ENCODE measurements around the gene CDC40. TPM values are rescaled to one million over a fixed set of nuclear protein-coding genes. Genes with fewer than 3 reads are reported as not detected.

The CDC40 gene
- total and polyA plus RNA-seq, 9 of the 15 experiments (the other 6 are each of a cell fraction or from before 2014, with no cell fraction given): 9.7 to 26.3 (median 15.7) TPM

DNA sequence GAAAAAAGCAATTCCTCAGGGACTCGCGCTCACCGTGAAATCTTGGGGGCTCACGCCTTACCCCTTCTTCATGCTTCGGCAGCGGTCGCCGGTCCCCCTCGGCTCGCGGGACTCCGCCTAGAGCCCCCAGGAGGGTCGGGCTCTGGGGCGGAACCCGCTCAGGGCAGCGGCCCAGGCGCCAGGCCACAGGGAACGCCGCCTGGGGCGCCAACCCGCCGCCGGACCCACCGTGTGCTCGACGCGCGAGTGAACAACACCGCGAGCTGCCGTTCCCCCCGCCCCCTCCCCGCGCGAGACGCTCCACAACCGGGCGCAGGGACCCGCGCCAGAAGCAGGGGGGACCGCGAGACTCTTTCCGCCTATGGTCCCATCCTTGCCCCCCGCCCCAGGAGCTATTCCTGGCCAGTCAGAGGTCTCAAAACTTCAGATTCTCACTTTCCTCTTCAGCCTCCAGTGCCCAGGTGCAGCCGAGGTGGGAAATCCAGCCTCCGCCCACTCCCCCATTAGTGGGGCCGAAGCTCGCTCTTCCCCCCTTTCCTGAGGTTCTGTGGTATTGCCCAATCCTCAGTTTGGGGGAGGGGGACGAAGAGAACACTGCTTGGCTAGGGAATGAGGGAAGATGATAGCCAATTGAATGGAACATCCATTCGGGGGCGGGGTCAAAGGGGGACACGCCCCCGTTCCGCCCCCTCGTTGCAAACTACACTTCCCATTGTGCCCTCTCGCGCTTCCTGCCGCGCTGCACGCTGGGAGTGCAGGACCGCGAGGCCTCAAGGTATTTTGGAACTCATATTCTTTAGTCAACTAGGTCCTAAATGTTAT is 610 bp upstream of the CDC40 start, which contains the start of gene WASF1 (continued):
- TF ChIP-seq, protein P1, sequence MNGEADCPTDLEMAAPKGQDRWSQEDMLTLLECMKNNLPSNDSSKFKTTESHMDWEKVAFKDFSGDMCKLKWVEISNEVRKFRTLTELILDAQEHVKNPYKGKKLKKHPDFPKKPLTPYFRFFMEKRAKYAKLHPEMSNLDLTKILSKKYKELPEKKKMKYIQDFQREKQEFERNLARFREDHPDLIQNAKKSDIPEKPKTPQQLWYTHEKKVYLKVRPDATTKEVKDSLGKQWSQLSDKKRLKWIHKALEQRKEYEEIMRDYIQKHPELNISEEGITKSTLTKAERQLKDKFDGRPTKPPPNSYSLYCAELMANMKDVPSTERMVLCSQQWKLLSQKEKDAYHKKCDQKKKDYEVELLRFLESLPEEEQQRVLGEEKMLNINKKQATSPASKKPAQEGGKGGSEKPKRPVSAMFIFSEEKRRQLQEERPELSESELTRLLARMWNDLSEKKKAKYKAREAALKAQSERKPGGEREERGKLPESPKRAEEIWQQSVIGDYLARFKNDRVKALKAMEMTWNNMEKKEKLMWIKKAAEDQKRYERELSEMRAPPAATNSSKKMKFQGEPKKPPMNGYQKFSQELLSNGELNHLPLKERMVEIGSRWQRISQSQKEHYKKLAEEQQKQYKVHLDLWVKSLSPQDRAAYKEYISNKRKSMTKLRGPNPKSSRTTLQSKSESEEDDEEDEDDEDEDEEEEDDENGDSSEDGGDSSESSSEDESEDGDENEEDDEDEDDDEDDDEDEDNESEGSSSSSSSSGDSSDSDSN (IDR thresholded peaks at IDR 0.05; ENCODE audit: borderline replicate concordance in 1 of 2, low read depth in 2 of 2, low read length in 2 of 2): no peak
- TF ChIP-seq MTA1 (IDR thresholded peaks at IDR 0.05; ENCODE audit: borderline replicate concordance): peak; percentile 52; the same call in 1 of the 2 replicates
- no peak for TF ChIP-seq CLOCK (CRISPR knock-in tag; IDR thresholded peaks at IDR 0.05; ENCODE audit: borderline replicate concordance)
- TF ChIP-seq NR3C1 (CRISPR knock-in tag; IDR thresholded peaks at IDR 0.05): 0 out of 2 replicates have a peak, but pooled peaks have one; percentile 20
- TF ChIP-seq CCNT2 (IDR thresholded peaks at IDR 0.05; ENCODE audit: borderline replicate concordance, extremely low read depth, insufficient read length, low read depth, low read length): peak; percentile 24
- TF ChIP-seq ZNF431 (CRISPR knock-in tag; IDR thresholded peaks at IDR 0.05): 0 out of 2 replicates have a peak, but pooled peaks have one; percentile 20
- peak; percentile 97 for TF ChIP-seq CEBPB (tag; IDR thresholded peaks at IDR 0.05)
- peak; percentile 61 to 67 for TF ChIP-seq NRF1 (conservative IDR thresholded peaks at IDR 0.05 in 1 of 2, IDR thresholded peaks at IDR 0.05 in 1 of 2)
- no peak for TF ChIP-seq SMAD1 (IDR thresholded peaks at IDR 0.05; ENCODE audit: low read depth, low read length, partially characterized antibody)
- TF ChIP-seq PHF20 (IDR thresholded peaks at IDR 0.05; ENCODE audit: partially characterized antibody): peak; percentile 34
- no peak for TF ChIP-seq ZNF253 (CRISPR knock-in tag; conservative IDR thresholded peaks at IDR 0.05)
- TF ChIP-seq, protein P2, sequence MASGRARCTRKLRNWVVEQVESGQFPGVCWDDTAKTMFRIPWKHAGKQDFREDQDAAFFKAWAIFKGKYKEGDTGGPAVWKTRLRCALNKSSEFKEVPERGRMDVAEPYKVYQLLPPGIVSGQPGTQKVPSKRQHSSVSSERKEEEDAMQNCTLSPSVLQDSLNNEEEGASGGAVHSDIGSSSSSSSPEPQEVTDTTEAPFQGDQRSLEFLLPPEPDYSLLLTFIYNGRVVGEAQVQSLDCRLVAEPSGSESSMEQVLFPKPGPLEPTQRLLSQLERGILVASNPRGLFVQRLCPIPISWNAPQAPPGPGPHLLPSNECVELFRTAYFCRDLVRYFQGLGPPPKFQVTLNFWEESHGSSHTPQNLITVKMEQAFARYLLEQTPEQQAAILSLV (tag; IDR thresholded peaks at IDR 0.05): peak; percentile 15; the same call in 1 of the 2 replicates
- TF ChIP-seq RCOR1 (IDR thresholded peaks at IDR 0.05; ENCODE audit: borderline replicate concordance in 1 of 2, low read depth in 2 of 2, low read length in 2 of 2): no peak
- no peak for TF ChIP-seq THRB (CRISPR knock-in tag; conservative IDR thresholded peaks at IDR 0.05)
- TF ChIP-seq TRIM24 (IDR thresholded peaks at IDR 0.05): peak in 1 of 2 experiments; percentile 20; a peak in 1 of 4 replicates
- TF ChIP-seq MLX (CRISPR knock-in tag; conservative IDR thresholded peaks at IDR 0.05): no peak
